Fibroblast of villous mesenchyme (primary cell): ENCODE data around the gene KCNJ5. TPM values are rescaled to one million over a fixed set of nuclear protein-coding genes. Genes with fewer than 3 reads are reported as not detected.

Source experiments
- DNase-seq: peaks from one replicate; pipeline ENCODE4 v3.0.0-alpha.2; 2010; ENCODE audit warnings: low read depth
- H3K4me3 ChIP-seq: 2 replicates; pipeline ENCODE4 v1.5.1; 2011; ENCODE audit warnings: low read depth, mild to moderate bottlenecking, low read length
- total RNA-seq: library from RNA; depleted of rRNA; stranded (reverse); fragments of >200 nt; gene quantifications from 2 replicates; pipeline ENCODE4 v1.2.3, GENCODE V29; 2012
- TF ChIP-seq, protein P1 (sequence below): IDR thresholded peaks from 2 replicates; pipeline ENCODE4 v1.5.1; 2012; ENCODE audit warnings: low read depth, mild to moderate bottlenecking, low read length; ENCODE audit not compliant: insufficient read depth

The KCNJ5 gene
- total RNA-seq, 1 donor, result under 0.01 TPM

DNA sequence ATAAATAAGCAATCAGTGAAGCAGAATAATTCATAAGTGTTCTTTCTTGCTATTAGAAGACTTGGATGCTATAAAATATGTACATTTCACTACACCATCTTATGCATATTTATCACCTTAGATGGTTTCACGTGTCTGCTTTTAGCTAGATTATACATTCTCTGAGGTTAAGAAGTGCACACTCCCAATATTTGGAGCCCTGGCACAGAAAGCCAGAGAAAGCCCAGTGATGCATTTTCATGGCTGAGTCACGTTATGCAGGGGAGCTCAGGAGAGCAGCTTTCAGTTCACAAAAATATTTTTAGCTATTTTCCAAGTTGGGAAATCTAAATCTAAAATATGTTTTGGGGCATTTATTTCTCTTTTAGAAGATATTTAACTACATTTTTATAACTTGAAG lies 56.6 kb downstream of the KCNJ5 start:
- DNase-seq, result no peak
- TF ChIP-seq, protein P1, sequence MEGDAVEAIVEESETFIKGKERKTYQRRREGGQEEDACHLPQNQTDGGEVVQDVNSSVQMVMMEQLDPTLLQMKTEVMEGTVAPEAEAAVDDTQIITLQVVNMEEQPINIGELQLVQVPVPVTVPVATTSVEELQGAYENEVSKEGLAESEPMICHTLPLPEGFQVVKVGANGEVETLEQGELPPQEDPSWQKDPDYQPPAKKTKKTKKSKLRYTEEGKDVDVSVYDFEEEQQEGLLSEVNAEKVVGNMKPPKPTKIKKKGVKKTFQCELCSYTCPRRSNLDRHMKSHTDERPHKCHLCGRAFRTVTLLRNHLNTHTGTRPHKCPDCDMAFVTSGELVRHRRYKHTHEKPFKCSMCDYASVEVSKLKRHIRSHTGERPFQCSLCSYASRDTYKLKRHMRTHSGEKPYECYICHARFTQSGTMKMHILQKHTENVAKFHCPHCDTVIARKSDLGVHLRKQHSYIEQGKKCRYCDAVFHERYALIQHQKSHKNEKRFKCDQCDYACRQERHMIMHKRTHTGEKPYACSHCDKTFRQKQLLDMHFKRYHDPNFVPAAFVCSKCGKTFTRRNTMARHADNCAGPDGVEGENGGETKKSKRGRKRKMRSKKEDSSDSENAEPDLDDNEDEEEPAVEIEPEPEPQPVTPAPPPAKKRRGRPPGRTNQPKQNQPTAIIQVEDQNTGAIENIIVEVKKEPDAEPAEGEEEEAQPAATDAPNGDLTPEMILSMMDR, result no peak
- no peak overlapping the region for H3K4me3 ChIP-seq

DNA sequence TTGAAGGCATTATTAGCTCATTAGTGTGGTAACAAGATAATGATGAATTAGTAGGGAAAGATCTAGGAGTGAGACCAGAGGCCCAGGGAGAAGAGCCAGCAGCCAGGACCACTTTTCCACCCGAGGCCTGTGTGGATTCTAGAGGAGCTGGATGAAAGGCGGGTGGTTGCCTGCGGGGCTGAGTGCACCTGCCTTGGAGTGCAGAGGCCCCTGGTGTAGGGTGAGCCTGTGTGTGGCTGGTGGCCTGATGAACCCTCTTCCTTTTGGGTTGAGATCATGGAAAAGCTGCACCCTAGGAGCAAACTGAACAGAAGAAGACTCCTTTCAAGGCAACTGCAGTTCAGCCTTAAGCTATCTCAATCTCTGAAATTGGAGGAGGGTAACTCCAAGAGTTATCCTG lies 57.4 kb downstream of the KCNJ5 start:
- H3K4me3 ChIP-seq, result no peak overlapping the region
- peak; percentile 19 for DNase-seq
- TF ChIP-seq, protein P1, result peak; percentile 49

DNA sequence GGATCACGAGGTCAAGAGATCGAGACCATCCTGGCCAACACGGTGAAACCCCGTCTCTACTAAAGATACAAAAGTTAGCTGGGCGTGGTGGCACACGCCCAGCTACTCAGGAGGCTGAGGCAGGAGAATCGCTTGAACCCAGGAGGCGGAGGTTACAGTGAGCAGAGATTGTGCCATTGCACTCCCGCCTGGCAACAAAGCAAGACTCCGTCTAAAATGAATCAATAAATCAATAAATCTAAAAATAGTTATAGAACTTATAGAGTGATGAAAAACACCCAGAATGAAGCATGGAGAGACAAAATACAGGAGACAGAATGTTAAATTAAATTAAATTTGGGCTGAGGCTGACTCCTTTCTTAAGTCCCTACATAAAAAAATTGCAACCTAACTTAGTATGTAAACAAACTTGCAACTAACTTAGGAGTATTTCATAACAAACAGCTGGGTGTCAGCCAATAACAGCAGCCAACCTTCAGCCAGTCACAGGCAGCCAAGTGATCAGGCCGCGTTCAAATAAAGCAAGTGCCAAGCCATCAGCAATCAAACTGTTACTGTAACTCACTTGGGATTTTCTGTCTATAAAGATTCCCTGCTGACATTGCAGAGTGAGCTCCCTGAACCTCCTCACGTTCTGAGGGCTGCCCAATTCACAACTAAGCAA lies 58.8 kb downstream of the KCNJ5 start:
- TF ChIP-seq, protein P1, result no peak
- peak; percentile 72 for DNase-seq

DNA sequence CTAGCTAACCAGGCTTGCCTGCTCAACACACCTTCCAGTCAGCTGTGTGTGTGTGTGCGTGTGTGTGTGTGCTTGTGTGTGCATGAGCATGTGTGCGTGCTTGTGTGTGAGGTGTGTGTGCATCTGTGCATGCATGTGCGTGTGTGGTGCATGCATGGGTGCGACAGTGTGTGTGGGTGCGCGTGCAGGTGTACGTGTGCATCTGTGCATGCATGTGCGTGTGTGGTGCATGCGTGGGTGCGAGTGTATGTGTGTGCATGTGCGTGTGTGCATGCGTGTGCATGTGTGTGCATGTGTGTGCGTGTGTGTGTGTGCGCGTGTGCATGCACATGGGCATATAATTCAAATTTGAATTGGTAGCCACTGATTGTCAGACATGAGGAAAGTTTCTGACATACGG lies 62.0 kb downstream of the KCNJ5 start:
- no peak overlapping the region for H3K4me3 ChIP-seq
- no peak for DNase-seq
- TF ChIP-seq, protein P1, result no peak

More for the DNA sequence above, 58.8 kb downstream of the KCNJ5 start:
- no peak overlapping the region for H3K4me3 ChIP-seq

DNA sequence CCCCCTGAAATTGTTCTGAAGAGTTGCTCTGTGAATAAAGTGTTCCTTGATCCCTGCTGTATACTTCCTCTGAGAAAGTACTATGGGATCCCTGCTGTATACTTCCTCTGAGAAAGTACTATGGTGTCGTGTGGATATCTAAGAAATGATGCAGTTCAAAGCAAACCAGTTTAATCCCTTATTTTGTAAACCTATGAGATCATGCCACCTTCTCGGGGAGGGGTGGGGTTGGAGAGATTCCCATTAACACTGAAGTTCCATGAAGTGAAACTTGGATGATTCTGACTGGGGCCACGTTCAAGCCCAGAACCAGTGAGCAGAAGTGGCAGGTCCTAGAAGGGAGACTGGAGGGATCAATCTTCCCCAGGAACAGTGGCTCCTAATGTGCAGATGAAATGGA lies 64.5 kb downstream of the KCNJ5 start:
- TF ChIP-seq, protein P1, result no peak
- H3K4me3 ChIP-seq, result no peak overlapping the region
- no peak for DNase-seq

DNA sequence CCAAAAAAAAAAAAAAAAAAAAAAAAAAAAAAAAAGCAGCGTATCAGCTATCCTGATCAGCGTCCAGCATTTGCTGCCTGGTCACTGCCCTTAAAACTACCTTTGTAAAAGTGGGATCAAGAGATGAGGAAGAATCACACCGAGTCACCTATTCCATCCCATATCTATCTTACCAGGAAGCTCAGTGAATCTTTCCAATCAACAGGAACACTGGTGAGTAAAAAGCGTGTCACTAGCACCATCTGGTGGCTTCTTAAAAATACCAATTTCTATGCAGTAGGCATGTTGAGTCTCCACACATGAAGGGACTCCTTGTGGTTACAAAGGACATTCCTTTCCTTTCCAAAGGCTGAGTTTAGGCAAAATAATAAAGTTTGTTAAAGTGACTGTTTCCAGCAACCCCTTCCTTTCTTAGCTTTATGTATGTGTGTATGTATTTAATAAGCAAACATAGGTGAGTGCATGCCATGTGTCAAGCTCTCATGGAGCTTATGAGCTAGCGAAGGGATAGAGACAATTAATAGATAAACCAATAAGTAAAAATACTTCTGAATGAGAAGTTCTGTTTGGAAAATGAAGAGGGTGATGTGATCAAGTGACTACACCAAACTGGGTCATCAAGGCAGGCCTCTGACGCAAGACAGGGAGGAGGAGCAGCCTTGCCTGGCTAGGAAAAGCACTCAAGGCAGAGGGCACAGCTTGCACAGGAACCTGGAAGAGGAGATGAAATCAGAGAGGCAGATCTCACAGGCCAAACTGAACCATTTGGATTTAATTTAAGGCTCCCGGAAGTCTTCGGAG lies 65.4 kb downstream of the KCNJ5 start:
- DNase-seq, result peak; percentile 78
- H3K4me3 ChIP-seq, result no peak overlapping the region
- TF ChIP-seq, protein P1, result peak; percentile 67

DNA sequence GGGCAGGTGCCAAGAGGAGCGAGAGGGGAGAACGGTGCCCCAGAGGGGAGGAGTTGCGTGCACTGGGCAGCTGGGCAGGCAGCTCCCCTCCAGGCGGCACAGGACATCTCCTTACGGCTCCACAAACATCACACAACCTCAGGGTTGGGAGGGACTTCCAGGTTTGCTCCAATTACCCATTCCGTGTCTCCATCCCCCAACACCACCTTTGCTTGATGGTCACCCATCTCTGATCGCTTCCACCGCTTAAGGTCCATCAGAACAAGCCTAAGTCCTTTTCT lies 66.0 kb downstream of the KCNJ5 start:
- TF ChIP-seq, protein P1, result no peak
- DNase-seq, result no peak
- no peak overlapping the region for H3K4me3 ChIP-seq
